Prostate gland (tissue), 2 donors: ENCODE measurements around the gene RUSF1.

Experiments used
- CTCF ChIP-seq, 4 experiments: fragments of 200-600 bp in 2 of 4; fragments of 450-650 bp in 2 of 4; sonication (generic) in 2 of 4; IDR thresholded peaks; 1 replicate in 3 of 4; 2 replicates in 1 of 4; pipeline ENCODE4 v1.5.1; 2016 to 2019; ENCODE audit warnings: antibody characterized with exemption in 4 of 4, mild to moderate bottlenecking in 2 of 4, moderate library complexity in 2 of 4
- POLR2A ChIP-seq: fragments of 450-650 bp; IDR thresholded peaks from one replicate; pipeline ENCODE4 v1.6.1; 2016; ENCODE audit warnings: antibody characterized with exemption, mild to moderate bottlenecking
- POLR2AphosphoS5 ChIP-seq: sonication (generic); formaldehyde crosslinking; IDR thresholded peaks from one replicate; pipeline ENCODE4 v1.6.1; 2017; ENCODE audit warnings: antibody characterized with exemption

GRCh38 chr16:31474773-31475738 lies 33.1 kb downstream of the RUSF1 start:
- TF ChIP-seq CTCF (IDR thresholded peaks at IDR 0.05) = no peak
- TF ChIP-seq POLR2A = no peak
- TF ChIP-seq POLR2AphosphoS5 = no peak
